NCI-H1930 (cell line): ENCODE results near the gene IL18R1.
"Not testable (repeated sequence)": the region's sequence is repeated elsewhere in the genome, so short reads cannot be mapped to it uniquely, and the experiment has no call there.

Source experiments
- DNase-seq, 2 experiments: peaks; one replicate each; lab custom pipeline; 2025; lab: John Stamatoyannopoulos, UW

IL18R1 gene

GRCh38 chr2:102355526-102356380 is at the start of gene IL18R1:
TSS of gene IL18R1 (plus strand) at chr2:102355796. CDS start at chr2:102362661, 6,865 bp downstream.
- peak; percentile 56 to 72 for DNase-seq

- DNase-seq: no peak
Observed at GRCh38 chr2:102306125-102306524, 49.5 kb upstream of the IL18R1 start.

GRCh38 chr2:102310964-102311640 is 44.5 kb upstream of the IL18R1 start, which contains the start of gene IL1RL1:
TSS of gene IL1RL1 (plus strand) at chr2:102311563. CDS start at chr2:102338265, 26,702 bp downstream.
- DNase-seq: no peak

GRCh38 chr2:102313025-102313424 is 42.6 kb upstream of the IL18R1 start:
- DNase-seq: no peak

- no peak for DNase-seq
Observed at GRCh38 chr2:102313471-102313870, 42.1 kb upstream of the IL18R1 start.

- DNase-seq: no peak
Observed at GRCh38 chr2:102313950-102314349, 41.6 kb upstream of the IL18R1 start.

- no peak for DNase-seq
Observed at GRCh38 chr2:102315921-102316320, 39.7 kb upstream of the IL18R1 start.

- DNase-seq: no peak
Observed at GRCh38 chr2:102317715-102318114, 37.9 kb upstream of the IL18R1 start.

GRCh38 chr2:102318437-102318836 is 37.2 kb upstream of the IL18R1 start:
- no peak for DNase-seq

- no peak for DNase-seq
Observed at GRCh38 chr2:102321941-102322719, 33.5 kb upstream of the IL18R1 start.

GRCh38 chr2:102324914-102325313 is 30.7 kb upstream of the IL18R1 start:
- not testable (repeated sequence) for DNase-seq

- DNase-seq: no peak
Observed at GRCh38 chr2:102331311-102331980, 24.1 kb upstream of the IL18R1 start.

GRCh38 chr2:102334486-102334885 is 21.1 kb upstream of the IL18R1 start:
- no peak for DNase-seq

GRCh38 chr2:102335871-102336366 is 19.7 kb upstream of the IL18R1 start:
- DNase-seq: no peak

GRCh38 chr2:102336502-102336945 is 19.1 kb upstream of the IL18R1 start:
- DNase-seq: no peak

GRCh38 chr2:102337012-102337411 is 18.6 kb upstream of the IL18R1 start:
- DNase-seq: no peak

- no peak for DNase-seq
Observed at GRCh38 chr2:102337481-102338386, 17.9 kb upstream of the IL18R1 start.

- no peak for DNase-seq
Observed at GRCh38 chr2:102340778-102341177, 14.8 kb upstream of the IL18R1 start.

GRCh38 chr2:102342888-102343287 is 12.7 kb upstream of the IL18R1 start:
- no peak for DNase-seq

- DNase-seq: no peak
Observed at GRCh38 chr2:102344397-102344796, 11.2 kb upstream of the IL18R1 start.
